ENCODE results near the gene RECQL5. TPM values are rescaled to one million over a fixed set of nuclear protein-coding genes. Genes with fewer than 3 reads are reported as not detected.

RECQL5 gene
- polyA plus RNA-seq, 1 donor from 2014 or later = 9.6 TPM

DNA sequence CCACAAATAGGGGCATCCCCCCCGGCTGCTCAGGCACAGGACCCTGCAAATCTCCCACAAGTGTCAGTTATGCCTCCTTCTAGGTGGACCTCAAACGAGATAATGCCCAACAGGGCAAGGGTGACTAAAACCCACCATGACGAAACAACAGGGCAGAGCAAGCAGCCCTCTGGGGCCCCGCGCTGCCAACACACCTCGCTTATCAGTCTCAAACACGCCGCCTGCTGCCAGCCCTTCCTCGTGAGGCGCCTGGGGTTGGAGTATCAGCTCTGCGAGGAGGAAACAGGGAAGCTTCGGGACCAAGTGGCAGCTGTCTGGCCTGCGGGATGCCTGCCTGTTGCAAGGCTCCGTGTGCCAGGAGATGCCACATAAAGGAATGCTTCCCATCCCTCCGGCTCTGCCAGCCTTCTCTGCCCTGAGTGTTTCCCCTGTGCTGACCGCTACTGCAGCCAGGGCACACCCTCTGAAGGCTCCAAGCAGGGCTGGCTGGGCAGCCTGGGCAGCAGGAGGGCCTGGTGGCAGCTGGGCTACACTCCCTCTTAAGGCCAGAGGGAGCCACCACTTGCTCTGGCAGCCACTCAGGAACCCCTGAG lies 31.2 kb downstream of the RECQL5 start:
- Histone ChIP-seq H3F3A (ENCODE audit: insufficient read depth, low read length, poor library complexity, severe bottlenecking) (no peaks in the 10 kb centered on the region), H4K20me1 (ENCODE audit: insufficient read depth) (no peaks in the 10 kb centered on the region), H3K9ac (ENCODE audit: low read length) (no peak overlapping the region), H3K27me3 (ENCODE audit: insufficient read depth, low read depth, low read length) (no peaks in the 10 kb centered on the region), H3K27ac (ENCODE audit: low read length) (no peak overlapping the region), H2AFZ (ENCODE audit: low read depth, low read length) (no peak overlapping the region), H3K9me2 (ENCODE audit: insufficient read depth, low read length) (no peaks in the 10 kb centered on the region), H3K4me3 (ENCODE audit: low read length) (no peak overlapping the region), H3K9me3 (ENCODE audit: low read length) (no peaks in the 10 kb centered on the region), H3K4me2 (ENCODE audit: low read length) (no peak overlapping the region), H3K36me3 (ENCODE audit: insufficient read depth, low read length) (no peaks in the 10 kb centered on the region), H3K79me2 (replicated peaks; ENCODE audit: insufficient read depth, low read length) (no peaks in the 10 kb centered on the region)
- TF ChIP-seq MXI1 (conservative IDR thresholded peaks at IDR 0.05; ENCODE audit: poor library complexity, severe bottlenecking) (no peak), POLR2AphosphoS5 (IDR thresholded peaks at IDR 0.05) (no peak), EP300 (conservative IDR thresholded peaks at IDR 0.05; ENCODE audit: poor library complexity, severe bottlenecking) (no peak), SMC3 (conservative IDR thresholded peaks at IDR 0.05; ENCODE audit: poor library complexity) (no peak), RAD21 (conservative IDR thresholded peaks at IDR 0.05) (no peak), TAF1 (IDR thresholded peaks at IDR 0.05; ENCODE audit: low read depth) (no peak)
- TF ChIP-seq, protein P1, sequence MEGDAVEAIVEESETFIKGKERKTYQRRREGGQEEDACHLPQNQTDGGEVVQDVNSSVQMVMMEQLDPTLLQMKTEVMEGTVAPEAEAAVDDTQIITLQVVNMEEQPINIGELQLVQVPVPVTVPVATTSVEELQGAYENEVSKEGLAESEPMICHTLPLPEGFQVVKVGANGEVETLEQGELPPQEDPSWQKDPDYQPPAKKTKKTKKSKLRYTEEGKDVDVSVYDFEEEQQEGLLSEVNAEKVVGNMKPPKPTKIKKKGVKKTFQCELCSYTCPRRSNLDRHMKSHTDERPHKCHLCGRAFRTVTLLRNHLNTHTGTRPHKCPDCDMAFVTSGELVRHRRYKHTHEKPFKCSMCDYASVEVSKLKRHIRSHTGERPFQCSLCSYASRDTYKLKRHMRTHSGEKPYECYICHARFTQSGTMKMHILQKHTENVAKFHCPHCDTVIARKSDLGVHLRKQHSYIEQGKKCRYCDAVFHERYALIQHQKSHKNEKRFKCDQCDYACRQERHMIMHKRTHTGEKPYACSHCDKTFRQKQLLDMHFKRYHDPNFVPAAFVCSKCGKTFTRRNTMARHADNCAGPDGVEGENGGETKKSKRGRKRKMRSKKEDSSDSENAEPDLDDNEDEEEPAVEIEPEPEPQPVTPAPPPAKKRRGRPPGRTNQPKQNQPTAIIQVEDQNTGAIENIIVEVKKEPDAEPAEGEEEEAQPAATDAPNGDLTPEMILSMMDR (IDR thresholded peaks at IDR 0.05; ENCODE audit: poor library complexity, severe bottlenecking) = no peak
- TF ChIP-seq, protein P2, sequence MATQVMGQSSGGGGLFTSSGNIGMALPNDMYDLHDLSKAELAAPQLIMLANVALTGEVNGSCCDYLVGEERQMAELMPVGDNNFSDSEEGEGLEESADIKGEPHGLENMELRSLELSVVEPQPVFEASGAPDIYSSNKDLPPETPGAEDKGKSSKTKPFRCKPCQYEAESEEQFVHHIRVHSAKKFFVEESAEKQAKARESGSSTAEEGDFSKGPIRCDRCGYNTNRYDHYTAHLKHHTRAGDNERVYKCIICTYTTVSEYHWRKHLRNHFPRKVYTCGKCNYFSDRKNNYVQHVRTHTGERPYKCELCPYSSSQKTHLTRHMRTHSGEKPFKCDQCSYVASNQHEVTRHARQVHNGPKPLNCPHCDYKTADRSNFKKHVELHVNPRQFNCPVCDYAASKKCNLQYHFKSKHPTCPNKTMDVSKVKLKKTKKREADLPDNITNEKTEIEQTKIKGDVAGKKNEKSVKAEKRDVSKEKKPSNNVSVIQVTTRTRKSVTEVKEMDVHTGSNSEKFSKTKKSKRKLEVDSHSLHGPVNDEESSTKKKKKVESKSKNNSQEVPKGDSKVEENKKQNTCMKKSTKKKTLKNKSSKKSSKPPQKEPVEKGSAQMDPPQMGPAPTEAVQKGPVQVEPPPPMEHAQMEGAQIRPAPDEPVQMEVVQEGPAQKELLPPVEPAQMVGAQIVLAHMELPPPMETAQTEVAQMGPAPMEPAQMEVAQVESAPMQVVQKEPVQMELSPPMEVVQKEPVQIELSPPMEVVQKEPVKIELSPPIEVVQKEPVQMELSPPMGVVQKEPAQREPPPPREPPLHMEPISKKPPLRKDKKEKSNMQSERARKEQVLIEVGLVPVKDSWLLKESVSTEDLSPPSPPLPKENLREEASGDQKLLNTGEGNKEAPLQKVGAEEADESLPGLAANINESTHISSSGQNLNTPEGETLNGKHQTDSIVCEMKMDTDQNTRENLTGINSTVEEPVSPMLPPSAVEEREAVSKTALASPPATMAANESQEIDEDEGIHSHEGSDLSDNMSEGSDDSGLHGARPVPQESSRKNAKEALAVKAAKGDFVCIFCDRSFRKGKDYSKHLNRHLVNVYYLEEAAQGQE (IDR thresholded peaks at IDR 0.05; ENCODE audit: borderline replicate concordance) = no peak

DNA sequence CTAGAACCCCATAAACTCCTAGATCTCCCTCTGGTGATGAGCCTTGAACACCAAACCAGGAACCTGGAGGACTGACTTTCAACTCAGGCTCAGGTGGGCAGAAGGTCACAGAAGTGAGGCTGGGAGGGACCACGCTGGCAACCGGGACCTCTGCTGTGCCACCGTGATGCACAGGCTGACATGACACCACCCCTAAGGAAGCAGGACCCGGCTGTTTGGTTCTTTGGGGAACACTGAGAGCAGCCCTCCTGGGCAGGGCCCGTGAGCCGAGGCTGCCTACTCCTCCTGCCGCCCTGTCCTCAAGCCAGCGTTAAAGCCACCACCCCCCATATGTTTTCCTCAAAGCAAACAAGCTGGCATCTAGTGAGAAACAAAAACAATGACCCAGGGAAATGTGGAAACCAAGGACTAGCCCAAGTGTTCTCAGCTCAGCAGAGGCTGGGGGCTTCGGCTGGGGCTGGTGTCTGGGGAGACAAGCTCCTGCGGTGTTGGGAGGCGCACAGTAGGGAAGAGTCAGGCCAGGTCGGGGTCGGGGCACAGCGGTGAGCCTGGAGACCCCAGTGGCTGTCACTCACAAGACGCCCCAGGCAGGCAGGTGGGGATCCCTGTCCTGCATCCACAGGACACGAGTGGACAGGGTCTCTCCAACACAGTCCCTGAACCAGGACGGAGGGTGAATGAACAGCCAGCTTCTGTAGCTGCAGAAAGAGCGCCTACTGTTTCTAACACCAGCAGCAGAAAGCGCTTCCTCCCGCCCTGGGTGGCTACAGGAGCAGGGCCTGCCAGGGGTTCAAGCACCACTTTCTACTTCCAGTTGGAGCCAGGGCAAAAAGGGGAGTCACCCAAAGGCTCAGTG lies 32.0 kb downstream of the RECQL5 start:
- Histone ChIP-seq H3K4me2 (ENCODE audit: low read length) (no peak overlapping the region), H3F3A (ENCODE audit: insufficient read depth, low read length, poor library complexity, severe bottlenecking) (no peaks in the 10 kb centered on the region), H3K79me2 (replicated peaks; ENCODE audit: insufficient read depth, low read length) (no peaks in the 10 kb centered on the region), H3K36me3 (ENCODE audit: insufficient read depth, low read length) (no peaks in the 10 kb centered on the region), H2AFZ (ENCODE audit: low read depth, low read length) (no peak overlapping the region), H3K27ac (ENCODE audit: low read length) (no peak overlapping the region), H3K9me2 (ENCODE audit: insufficient read depth, low read length) (no peaks in the 10 kb centered on the region), H3K9ac (ENCODE audit: low read length) (no peak overlapping the region), H3K9me3 (ENCODE audit: low read length) (no peaks in the 10 kb centered on the region), H3K4me3 (ENCODE audit: low read length) (no peak overlapping the region), H3K27me3 (ENCODE audit: insufficient read depth, low read depth, low read length) (no peaks in the 10 kb centered on the region), H4K20me1 (ENCODE audit: insufficient read depth) (no peaks in the 10 kb centered on the region)
- TF ChIP-seq, protein P1 (IDR thresholded peaks at IDR 0.05; ENCODE audit: poor library complexity, severe bottlenecking) = no peak
- TF ChIP-seq RAD21 (conservative IDR thresholded peaks at IDR 0.05) = no peak
- no peak for TF ChIP-seq EZH2 (IDR thresholded peaks at IDR 0.05; ENCODE audit: borderline replicate concordance, insufficient read depth, low read length, poor library complexity, severe bottlenecking)
- no peak for TF ChIP-seq TAF1 (IDR thresholded peaks at IDR 0.05; ENCODE audit: low read depth)
- no peak for TF ChIP-seq MXI1 (conservative IDR thresholded peaks at IDR 0.05; ENCODE audit: poor library complexity, severe bottlenecking)
- TF ChIP-seq SMC3 (conservative IDR thresholded peaks at IDR 0.05; ENCODE audit: poor library complexity) = no peak
- TF ChIP-seq EP300 (conservative IDR thresholded peaks at IDR 0.05; ENCODE audit: poor library complexity, severe bottlenecking) = no peak
- no peak for TF ChIP-seq POLR2AphosphoS5 (IDR thresholded peaks at IDR 0.05)
- TF ChIP-seq, protein P2 (IDR thresholded peaks at IDR 0.05; ENCODE audit: borderline replicate concordance) = no peak

All from neural cell (in vitro differentiated cells).